Bronchial epithelial cell (primary cell): ENCODE data around the gene GPR150. TPM values are rescaled to one million over a fixed set of nuclear protein-coding genes. Genes with fewer than 3 reads are reported as not detected.
A peak's percentile ranks its signal among the peaks of the same experiment; 100 is the strongest.

ENCODE experiments used
- DNase-seq: peaks from one replicate; pipeline ENCODE4 v3.0.0-alpha.2; 2010; ENCODE audit warnings: low read depth
- FAIRE-seq: peaks from 2 replicates; lab custom pipeline; 2011; peaks lifted over from hg19 to GRCh38; lab: Jason Lieb, UNC
- H3K27me3 ChIP-seq: 2 replicates; pipeline ENCODE4 v1.5.1; 2011; ENCODE audit warnings: low read length; ENCODE audit not compliant: control insufficient read depth, insufficient read depth
- H3K36me3 ChIP-seq: 2 replicates; pipeline ENCODE4 v1.5.1; 2011; ENCODE audit warnings: low read length; ENCODE audit not compliant: control insufficient read depth, insufficient read depth
- H3K4me3 ChIP-seq: 2 replicates; pipeline ENCODE4 v1.5.1; 2011; ENCODE audit warnings: mild to moderate bottlenecking, low read depth, low read length, control low read depth
- CTCF ChIP-seq: IDR thresholded peaks from 2 replicates; pipeline ENCODE4 v1.5.1; 2011; ENCODE audit warnings: mild to moderate bottlenecking, moderate library complexity, low read length, control low read depth, inconsistent platforms; ENCODE audit not compliant: insufficient read depth, severe bottlenecking
- total RNA-seq: library from RNA; depleted of rRNA; stranded (reverse); fragments of >200 nt; gene quantifications from 2 replicates; pipeline ENCODE4 v1.2.1, GENCODE V29; 2014

The GPR150 gene
- total RNA-seq, 1 donor from 2014 or later = 0.26 TPM

- DNase-seq (no peak), FAIRE-seq (no peak)
- no peaks in the 10 kb centered on the region for H3K36me3 ChIP-seq
- no peak overlapping the region for H3K4me3 ChIP-seq
- no peaks in the 10 kb centered on the region for H3K27me3 ChIP-seq
- no peak for TF ChIP-seq CTCF
These were observed 9.3 kb upstream of the GPR150 start for GRCh38 chr5:95610546-95610945.

- H3K27me3 ChIP-seq = no peaks in the 10 kb centered on the region
- H3K4me3 ChIP-seq = no peak overlapping the region
- FAIRE-seq = no peak
- no peaks in the 10 kb centered on the region for H3K36me3 ChIP-seq
- no peak for DNase-seq
- TF ChIP-seq CTCF = no peak
These were observed 8.5 kb upstream of the GPR150 start for GRCh38 chr5:95611396-95611795.

- Histone ChIP-seq H3K4me3 (no peak overlapping the region), H3K27me3 (no peaks in the 10 kb centered on the region), H3K36me3 (no peaks in the 10 kb centered on the region)
- no peak for TF ChIP-seq CTCF
- FAIRE-seq = no peak
- DNase-seq = no peak
These were observed 6.4 kb upstream of the GPR150 start for GRCh38 chr5:95613514-95613913.

GRCh38 chr5:95615164-95615467 is 4.8 kb upstream of the GPR150 start:
- TF ChIP-seq CTCF = no peak
- Histone ChIP-seq H3K27me3 (no peaks in the 10 kb centered on the region), H3K36me3 (no peaks in the 10 kb centered on the region), H3K4me3 (no peak overlapping the region)
- FAIRE-seq = no peak
- DNase-seq = peak; percentile 23

- Histone ChIP-seq H3K36me3 (no peaks in the 10 kb centered on the region), H3K27me3 (no peaks in the 10 kb centered on the region), H3K4me3 (no peak overlapping the region)
- TF ChIP-seq CTCF = no peak
- FAIRE-seq = peak; percentile 13
- DNase-seq = peak; percentile 98
These were observed 2.8 kb upstream of the GPR150 start for GRCh38 chr5:95617057-95617456.

- no peak for FAIRE-seq
- DNase-seq = peak; percentile 37
- H3K36me3 ChIP-seq = no peaks in the 10 kb centered on the region
- no peaks in the 10 kb centered on the region for H3K27me3 ChIP-seq
- TF ChIP-seq CTCF = no peak
- H3K4me3 ChIP-seq = no peak overlapping the region
These were observed 791 bp upstream of the GPR150 start for GRCh38 chr5:95619096-95619495.
